GM21717 (cell line): ENCODE measurements around the gene MAGI2.

Experiments used
- ATAC-seq: cut with Tn5 transposase; IDR thresholded peaks from one replicate; pipeline ENCODE4 v1.9.1; 2021; ENCODE audit warnings: mild to moderate bottlenecking, moderate library complexity; ENCODE audit not compliant: unreplicated experiment

Gene MAGI2

GRCh38 chr7:78080811-78081210 lies 1372.7 kb downstream of the MAGI2 start:
- ATAC-seq = no peak

DNA sequence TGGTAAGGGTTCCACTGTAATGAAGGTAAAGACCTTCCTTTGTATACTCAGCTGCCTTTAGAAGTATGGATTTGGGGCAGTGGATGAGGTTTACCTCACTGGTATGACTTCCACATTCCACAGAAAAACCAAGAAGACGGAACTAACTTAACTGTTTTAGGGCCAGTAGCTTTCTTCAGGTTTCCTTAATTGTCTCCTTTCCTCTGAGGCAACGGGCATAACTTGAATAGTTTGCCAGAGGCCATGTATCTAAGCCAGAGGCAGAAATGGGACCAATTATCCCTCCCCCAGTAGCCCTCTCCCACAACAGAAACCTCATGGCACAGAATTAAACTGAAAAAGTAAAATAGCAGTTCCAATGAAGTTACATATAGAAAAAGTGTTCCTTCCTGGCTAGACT lies 1373.2 kb downstream of the MAGI2 start:
- no peak for ATAC-seq

GRCh38 chr7:78074713-78075112 lies 1378.8 kb downstream of the MAGI2 start:
- no peak for ATAC-seq

- no peak for ATAC-seq
These were observed 1379.7 kb downstream of the MAGI2 start for GRCh38 chr7:78073609-78074382.

DNA sequence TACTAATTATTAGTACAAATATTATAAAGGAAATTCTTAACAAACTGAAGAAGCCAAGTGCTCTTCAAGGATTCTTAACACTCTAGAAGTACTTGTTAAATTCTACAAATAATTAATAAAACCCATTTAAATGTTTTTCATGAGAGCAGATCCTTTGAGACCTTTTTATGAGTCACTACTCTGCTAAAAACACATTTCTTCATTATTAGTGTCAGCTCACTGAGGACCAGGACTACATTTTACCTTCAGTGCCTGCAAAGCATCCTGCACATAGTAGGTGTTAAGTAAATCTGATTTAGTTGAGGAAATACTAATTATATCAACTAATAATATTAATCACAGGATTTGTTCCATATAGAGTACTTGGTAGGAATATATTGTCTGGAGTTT lies 1381.3 kb downstream of the MAGI2 start:
- no peak for ATAC-seq

- no peak for ATAC-seq
These were observed 1381.8 kb downstream of the MAGI2 start for GRCh38 chr7:78071491-78072200.

GRCh38 chr7:78066599-78066998 lies 1386.9 kb downstream of the MAGI2 start:
- no peak for ATAC-seq

DNA sequence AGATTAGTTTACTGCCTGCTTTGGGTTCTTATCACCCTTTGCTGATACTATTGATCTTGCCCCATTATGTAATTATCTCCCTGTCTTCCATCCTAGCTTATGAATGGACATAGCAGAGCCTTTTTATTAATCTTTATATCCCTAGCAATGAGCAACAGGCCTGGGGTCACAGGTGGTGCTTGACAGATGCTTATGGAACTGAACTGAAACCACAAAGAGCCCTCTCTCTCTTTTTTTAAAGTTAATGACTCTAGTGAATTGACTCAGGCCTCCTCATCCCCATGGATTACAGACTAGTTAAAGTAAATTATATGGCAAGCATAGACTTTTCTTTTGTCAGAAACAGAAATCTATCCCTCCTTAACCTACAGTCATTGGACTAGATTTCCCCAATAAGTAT lies 1389.7 kb downstream of the MAGI2 start:
- ATAC-seq = no peak

- no peak for ATAC-seq
These were observed 1391.3 kb downstream of the MAGI2 start for GRCh38 chr7:78062214-78062613.

DNA sequence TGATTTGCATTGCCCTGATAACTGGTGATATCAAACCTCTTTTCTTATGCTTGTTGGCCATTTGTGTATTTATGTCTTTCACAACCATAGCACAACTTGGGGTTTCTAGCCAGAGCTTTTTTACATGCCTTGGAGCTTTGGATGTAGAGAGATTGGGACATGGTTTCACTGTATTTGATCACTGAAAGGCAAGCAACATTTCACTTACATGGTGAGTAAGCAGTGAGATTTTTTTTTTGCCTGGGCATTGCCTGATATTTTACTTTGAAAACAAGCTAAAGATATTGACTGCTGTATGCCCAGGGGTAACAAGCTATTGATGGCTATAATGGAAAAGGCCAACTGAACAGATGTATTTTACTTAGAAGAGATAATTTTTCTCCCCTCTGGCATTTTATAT lies 1395.9 kb downstream of the MAGI2 start:
- no peak for ATAC-seq

DNA sequence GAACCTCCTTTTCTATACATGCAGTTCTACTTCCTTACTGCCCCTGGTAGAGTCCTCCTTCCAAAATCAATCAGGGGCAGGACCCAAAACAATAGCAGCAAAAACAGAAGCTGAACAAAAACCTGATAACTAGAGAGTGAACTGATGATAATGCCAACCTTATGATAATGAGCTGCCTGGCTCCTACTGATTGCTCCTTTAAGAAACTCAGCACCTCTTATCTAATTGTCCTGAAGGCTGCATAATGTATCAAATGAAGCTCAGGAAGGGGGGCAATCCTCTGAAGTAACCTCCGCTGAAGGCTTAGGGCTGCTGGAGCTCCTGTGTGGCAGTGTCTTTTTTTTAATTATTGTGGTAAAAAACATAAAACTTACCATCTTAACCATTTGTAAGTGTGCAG lies 1397.9 kb downstream of the MAGI2 start:
- no peak for ATAC-seq

GRCh38 chr7:78055001-78055573 lies 1398.4 kb downstream of the MAGI2 start:
- no peak for ATAC-seq

DNA sequence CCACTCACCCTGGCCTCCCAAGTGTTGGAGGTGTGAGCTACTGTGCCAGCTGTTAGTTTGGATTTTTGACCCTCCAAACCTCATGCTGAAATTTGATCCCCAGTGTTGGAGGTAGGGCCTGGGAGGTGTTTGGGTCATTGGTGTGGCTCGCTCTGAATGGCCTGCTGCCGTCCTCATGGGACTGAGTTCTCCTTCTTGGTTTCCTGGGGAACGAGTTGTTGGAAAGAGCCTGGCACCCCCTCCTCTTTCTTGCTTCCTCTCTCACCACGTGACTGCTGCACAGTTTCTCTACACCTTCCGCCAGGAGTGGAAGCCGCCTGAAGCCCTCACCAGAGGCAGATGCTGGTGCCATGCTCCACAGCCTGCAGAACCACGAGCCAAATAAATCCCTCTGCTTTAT lies 1401.4 kb downstream of the MAGI2 start:
- no peak for ATAC-seq

- ATAC-seq = no peak
These were observed 1405.7 kb downstream of the MAGI2 start for GRCh38 chr7:78047800-78048199.

DNA sequence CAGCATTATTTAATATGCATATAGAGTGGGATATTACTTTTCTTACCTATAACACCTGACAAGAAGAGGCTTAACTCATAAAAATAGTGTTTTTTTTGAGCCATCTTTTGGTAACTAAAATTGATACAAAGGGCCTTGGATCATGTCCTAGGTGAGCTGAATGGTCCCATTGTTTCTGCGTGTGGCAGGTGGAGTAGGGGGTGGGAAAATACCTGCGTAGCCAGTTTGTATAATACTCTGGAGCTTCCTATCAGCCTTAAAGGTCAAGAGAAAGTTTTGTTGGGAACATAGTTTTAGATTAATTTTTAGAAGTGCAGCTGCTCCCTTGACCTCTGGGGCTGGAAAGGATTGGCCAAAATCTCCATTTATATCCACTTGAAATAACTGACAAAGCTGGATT lies 1410.3 kb downstream of the MAGI2 start:
- ATAC-seq = no peak

GRCh38 chr7:78041423-78041822 lies 1412.0 kb downstream of the MAGI2 start:
- ATAC-seq = no peak

- peak; percentile 96 for ATAC-seq
These were observed 1413.4 kb downstream of the MAGI2 start for GRCh38 chr7:78039790-78040776.

GRCh38 chr7:78038465-78039080 lies 1414.9 kb downstream of the MAGI2 start:
- ATAC-seq = no peak

GRCh38 chr7:78037603-78038002 lies 1415.9 kb downstream of the MAGI2 start:
- ATAC-seq = no peak

DNA sequence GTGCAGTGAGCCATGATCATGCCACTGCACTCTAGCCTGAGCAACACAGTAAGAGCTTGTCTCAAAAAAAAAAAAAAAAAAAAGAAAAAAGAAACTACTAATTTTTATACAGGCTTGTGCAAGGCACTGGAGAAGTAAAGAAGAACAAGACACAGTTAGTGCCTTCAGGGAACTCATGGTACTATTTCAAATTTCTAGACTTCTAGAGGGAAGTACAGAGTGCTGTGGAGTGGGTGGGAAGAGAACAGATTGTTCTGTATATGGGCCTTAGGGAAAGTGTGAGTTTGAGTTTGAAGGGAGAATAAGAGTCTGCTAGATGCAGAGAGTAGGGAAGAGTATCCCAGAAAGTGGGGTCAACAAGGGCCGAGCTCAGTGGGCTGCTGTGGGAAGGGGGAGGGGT lies 1420.1 kb downstream of the MAGI2 start:
- ATAC-seq = no peak

- ATAC-seq = no peak
These were observed 1427.0 kb downstream of the MAGI2 start for GRCh38 chr7:78026492-78026891.
